ENCODE measurements around the gene COL10A1.

GRCh38 chr6:116118608-116119007 lies 7.3 kb downstream of the COL10A1 start:
- TF ChIP-seq E2F8 (IDR thresholded peaks at IDR 0.05; ENCODE audit: low read depth, partially characterized antibody) (no peak), TAF1 (IDR thresholded peaks at IDR 0.05; ENCODE audit: borderline replicate concordance, low read depth, low read length) (no peak), CTCF (IDR thresholded peaks at IDR 0.05 in 2 of 3, conservative IDR thresholded peaks at IDR 0.05 in 1 of 3; ENCODE audit: control insufficient read depth in 2 of 3, extremely low read depth in 1 of 3, insufficient read depth in 1 of 3, low read depth in 3 of 3, low read length in 3 of 3) (no peak), CBX5 (IDR thresholded peaks at IDR 0.05; ENCODE audit: low read depth) (no peak), SIX5 (IDR thresholded peaks at IDR 0.05; ENCODE audit: low read depth, low read length, severe bottlenecking) (no peak), ZBTB33 (IDR thresholded peaks at IDR 0.05) (no peak), CREB1 (IDR thresholded peaks at IDR 0.05; ENCODE audit: low read depth) (no peak), BRCA1 (IDR thresholded peaks at IDR 0.05; ENCODE audit: low read depth, low read length) (no peak), NBN (IDR thresholded peaks at IDR 0.05) (no peak), SUZ12 (IDR thresholded peaks at IDR 0.05; ENCODE audit: unreplicated experiment) (no peak), ATF3 (IDR thresholded peaks at IDR 0.05; ENCODE audit: borderline replicate concordance, extremely low read depth, low read depth, low read length) (no peak), JUND (IDR thresholded peaks at IDR 0.05; ENCODE audit: low read depth, low read length) (no peak)
